G401 (cell line): ENCODE data around the gene TMPRSS6. TPM values are rescaled to one million over a fixed set of nuclear protein-coding genes. Genes with fewer than 3 reads are reported as not detected.

ENCODE experiments used
- DNase-seq: peaks from one replicate; pipeline ENCODE4 v3.0.0-alpha.2; 2015; ENCODE audit warnings: low spot score
- in situ Hi-C: cut with HindIII; loops from 2 replicates; pipeline ENCODE4 v1.10.0; 2016; ENCODE audit warnings: low sequenced_read_pairs, mixed read lengths
- total RNA-seq: library from RNA; depleted of rRNA; stranded (reverse); fragments of >200 nt; shearing (Covaris generic); gene quantifications from 2 replicates; pipeline ENCODE4 v1.2.3, GENCODE V29; 2014

TMPRSS6 gene
- total RNA-seq, 1 experiment from 2014 or later: not detected

DNA sequence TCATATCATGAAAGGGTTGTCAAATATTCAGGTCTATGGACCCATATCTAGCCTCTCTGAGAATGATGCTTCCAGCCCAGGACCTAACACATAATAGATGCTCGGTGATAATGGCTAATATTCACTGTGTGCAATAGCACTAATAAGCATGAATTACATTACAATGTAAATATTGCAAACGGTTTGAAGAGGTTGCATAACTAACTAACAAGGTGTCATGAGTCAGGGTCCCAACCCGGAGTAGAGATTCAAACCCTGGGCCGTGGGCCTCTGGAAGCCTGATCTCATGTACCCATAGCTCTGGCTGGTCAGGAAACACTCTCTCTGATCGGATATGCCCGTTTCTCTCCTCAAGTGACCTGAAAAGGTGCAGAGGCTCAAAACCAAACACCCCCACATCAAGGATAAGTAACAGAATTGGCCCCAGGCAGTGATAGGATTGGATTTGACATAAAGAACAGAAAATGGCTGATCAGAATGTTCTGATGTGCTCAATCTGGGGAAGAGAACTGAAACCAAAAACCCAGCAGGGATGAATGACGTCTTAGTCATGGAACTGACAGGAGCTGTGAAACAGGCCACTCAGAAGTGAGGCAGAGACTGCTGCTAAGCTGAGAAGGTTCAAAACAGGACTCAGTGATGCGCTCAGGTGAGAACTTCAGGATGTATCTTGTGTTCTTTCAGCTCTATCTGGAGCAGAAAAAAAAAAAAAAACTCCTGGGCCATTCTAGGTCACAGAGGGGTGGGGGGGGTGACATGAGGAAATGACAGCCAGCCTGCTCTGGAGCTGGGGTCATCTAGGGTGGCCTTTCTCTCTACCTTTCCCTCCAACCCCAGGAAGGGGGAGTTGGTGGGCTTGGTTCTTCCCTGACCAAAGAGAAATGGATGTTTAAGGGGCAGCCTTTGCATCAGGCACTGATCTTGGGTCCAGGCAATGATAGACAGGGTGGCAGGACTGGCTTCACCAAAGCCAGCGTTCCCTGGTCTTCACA lies 64.6 kb downstream of the TMPRSS6 start:
- in situ Hi-C loops: no loop called here

DNA sequence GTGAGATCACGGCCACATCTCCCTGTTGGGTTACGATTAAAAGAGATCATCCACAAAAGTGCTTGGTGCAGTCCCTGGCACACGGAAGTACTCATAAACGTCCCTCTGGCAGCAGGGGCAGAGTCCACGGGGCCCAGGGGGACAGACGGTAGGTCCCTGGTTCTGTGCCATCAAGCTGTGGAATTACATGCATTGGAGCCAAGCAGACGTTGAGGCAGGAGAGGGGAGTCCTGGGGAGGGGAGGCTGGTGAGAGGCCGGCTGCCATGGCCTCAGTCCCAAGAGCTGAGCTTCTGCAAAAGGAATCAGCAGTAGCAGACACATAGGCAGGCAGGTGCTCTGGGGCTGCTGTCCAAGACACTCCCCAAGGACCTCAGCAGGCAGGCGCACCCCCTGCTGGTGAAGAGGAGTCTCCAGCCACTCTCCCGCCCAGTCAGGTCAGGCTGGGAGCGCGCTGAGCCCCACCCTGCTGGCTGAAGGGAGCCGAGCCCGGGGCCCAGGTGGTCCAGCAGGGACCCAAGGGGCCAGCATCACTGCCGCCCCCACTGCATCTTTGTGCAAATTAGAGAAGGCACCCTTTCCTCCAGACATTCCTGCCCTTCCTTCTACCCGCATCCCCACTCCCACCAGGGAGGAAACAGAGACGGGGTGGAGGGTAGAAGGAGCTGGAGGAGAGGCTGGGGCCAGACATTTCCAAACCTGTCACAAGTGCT lies 65.5 kb downstream of the TMPRSS6 start:
- DNase-seq: no peak
- in situ Hi-C loops: no loop called here

More for the DNA sequence above, 64.6 kb downstream of the TMPRSS6 start:
- no peak for DNase-seq

- DNase-seq: no peak
- in situ Hi-C loops: no loop called here
Observed at GRCh38 chr22:37043209-37043827, 66.2 kb downstream of the TMPRSS6 start.

- no peak for DNase-seq
- in situ Hi-C loops: no loop called here
Observed at GRCh38 chr22:37039466-37039865, 70.0 kb downstream of the TMPRSS6 start.

DNA sequence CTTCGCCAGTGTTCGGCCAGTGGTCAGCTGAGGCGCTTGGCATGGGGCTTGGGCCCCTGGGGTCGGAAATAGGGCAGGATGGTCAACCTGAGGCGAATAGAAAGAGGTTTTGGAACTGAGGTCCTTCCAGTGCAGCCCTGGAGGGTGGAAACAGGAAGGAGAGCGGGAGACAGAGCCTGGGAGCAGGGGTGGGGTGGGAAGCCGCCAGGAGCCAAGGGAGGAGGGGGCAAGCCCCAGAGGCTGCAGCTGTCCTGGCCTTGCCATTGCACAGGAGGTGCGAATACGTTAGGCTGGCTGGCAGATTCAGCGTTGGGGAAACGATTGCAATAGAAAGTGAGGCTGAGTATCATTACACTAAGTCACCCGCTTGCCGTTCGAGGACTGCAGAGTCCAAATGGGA lies 71.8 kb downstream of the TMPRSS6 start:
- DNase-seq: no peak
- in situ Hi-C loops: no loop called here

GRCh38 chr22:37036655-37037377 lies 72.7 kb downstream of the TMPRSS6 start:
- in situ Hi-C loops: no loop called here

DNA sequence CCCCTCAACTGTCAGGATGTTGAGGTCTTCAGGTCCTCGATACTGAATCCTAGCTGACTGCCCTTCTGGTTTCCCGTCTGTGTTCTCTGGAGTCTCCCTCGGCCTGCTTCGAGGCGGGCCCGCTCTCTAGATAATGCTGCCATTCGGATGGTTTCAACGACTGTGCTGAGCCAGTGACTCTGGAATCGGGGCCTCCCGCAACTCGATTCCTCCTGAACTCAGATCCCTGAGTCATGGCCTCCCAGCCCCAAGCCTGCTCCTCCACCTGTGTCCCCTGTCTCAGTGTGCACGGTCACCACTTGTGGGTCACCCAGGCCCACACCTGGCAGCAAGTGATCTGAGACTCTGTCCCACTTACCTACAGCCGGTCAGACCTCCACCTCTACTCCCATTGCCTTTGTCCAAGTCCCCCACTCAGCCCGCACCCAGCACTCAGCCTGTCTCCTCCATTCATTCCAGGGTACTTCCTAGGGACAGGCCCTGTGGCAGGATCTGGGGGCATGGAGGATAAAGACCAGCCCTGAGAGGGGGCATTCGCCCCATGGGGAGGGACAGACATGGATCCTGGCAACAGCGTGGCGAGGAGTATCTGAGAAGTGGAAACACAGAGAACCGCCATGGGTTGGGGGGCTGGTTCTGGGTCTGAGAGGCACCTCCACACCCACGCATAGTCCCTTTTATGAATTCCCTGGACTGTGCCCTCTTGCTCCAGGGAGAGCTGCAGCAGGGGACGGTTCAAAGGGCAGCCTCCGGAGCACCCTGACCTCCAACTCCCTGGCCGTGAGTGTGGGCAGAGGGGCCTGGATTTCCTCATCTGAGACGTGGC lies 75.7 kb downstream of the TMPRSS6 start:
- in situ Hi-C loops: no loop called here
- DNase-seq: no peak

More at GRCh38 chr22:37036655-37037377, 72.7 kb downstream of the TMPRSS6 start:
- DNase-seq: no peak

DNA sequence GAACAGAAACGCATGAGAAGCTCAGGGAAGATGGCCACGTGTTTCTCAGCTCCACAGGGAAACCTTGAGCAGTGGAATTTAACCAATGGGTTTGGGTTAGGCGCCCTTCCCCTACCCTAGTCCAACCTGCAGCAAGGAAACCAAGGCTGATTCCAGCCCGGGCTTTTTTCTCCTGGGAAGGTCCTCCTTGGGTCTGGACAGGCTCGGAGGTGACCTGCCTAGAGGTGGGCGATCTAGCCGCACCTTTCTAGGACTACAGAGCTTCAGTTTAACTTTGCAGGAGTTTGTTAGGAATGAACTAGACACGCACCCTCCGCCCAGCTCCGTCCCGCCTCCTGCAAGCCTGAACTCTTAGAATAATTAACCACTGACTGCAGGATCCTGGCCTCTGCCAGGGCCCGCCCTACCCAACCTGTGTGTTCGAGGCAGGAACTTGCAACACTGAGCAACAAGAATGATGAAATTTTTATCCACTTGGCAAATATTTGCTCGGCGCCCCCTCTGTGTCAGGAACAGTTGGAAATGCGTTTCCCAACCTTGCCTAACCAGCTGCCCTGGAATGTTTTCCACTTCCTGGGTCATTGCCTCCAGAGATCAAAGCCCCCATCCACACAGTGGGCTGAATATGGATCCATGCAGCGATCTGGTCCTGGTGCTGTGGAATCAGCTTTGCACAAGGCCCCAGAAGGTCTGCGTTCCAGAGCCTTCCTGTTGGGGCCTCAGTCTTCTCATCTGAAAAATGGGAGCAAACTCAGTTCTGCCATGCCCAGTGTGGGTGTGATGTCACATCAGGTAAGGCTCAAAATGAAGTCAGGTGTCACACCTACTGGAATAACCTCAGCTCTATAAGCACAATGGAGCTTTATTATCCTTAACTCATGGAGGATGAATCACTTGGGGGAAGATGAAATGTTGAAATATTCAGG lies 76.7 kb downstream of the TMPRSS6 start:
- DNase-seq: no peak
- in situ Hi-C loops: no loop called here

- in situ Hi-C loops: no loop called here
- no peak for DNase-seq
Observed at GRCh38 chr22:37032134-37032534, 77.4 kb downstream of the TMPRSS6 start.

- in situ Hi-C loops: no loop called here
Observed at GRCh38 chr22:37030560-37031281, 78.8 kb downstream of the TMPRSS6 start.

GRCh38 chr22:37028692-37029674 lies 80.5 kb downstream of the TMPRSS6 start:
- DNase-seq: no peak
- in situ Hi-C loops: no loop called here

More at GRCh38 chr22:37030560-37031281, 78.8 kb downstream of the TMPRSS6 start:
- DNase-seq: no peak

- no peak for DNase-seq
Observed at GRCh38 chr22:37027556-37027955, 82.0 kb downstream of the TMPRSS6 start.

GRCh38 chr22:37026325-37026724 lies 83.2 kb downstream of the TMPRSS6 start:
- in situ Hi-C loops: no loop called here
- DNase-seq: no peak

More at GRCh38 chr22:37027556-37027955, 82.0 kb downstream of the TMPRSS6 start:
- in situ Hi-C loops: no loop called here

DNA sequence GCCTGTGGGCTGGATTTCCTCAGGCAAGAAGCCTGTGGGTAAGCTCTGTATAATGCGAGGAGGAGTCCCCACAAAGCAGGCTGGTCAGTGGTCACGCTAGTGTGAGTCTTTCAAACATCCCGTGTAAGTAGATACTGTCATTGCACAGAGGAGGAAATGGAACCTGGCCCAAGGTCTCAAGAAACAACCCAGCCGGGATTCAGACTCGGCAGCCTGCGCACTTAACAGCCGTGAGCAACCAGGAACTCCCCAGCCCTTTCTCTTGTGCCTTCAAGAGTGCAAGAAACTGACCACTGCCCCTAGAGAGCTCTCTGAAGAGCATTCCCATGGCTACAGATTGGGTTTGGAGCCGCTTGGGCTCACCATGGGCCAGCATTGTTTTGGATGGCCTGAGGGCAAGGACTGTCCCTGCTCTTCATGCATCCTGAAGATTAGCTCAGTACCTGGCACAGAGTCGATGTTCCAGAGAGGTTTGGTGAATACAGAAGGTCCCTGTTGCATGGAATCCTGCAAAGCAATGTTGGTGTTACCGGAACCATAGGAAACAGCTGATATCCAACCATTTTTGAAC lies 83.9 kb downstream of the TMPRSS6 start:
- in situ Hi-C loops: no loop called here
- no peak for DNase-seq
